HG03045 (cell line): ENCODE data around the gene ATRNL1.

Experiments
- ATAC-seq: cut with Tn5 transposase; IDR thresholded peaks from one replicate; pipeline ENCODE4 v1.9.1; 2021; ENCODE audit warnings: mild to moderate bottlenecking, moderate library complexity; ENCODE audit not compliant: unreplicated experiment

ATRNL1 gene

DNA sequence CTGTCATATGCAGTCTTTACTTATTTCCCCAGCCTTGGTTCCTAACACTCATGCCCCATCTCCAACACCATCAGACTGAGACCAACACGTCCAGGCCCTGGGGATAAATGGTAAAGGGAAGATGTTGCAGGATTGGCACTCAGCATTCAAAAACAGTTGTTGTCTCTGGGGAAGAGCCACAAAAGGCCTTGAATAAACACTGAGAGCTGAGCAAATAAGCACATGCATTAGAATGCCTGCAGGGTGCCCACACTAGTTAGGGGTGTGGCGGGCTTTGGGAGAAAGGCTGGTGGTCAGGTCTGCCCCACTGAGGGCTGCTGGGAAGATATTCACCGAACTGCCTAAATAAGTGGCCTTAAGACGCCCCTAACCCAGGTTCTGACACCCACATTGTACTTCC is 788.9 kb downstream of the ATRNL1 start:
- ATAC-seq = no peak

DNA sequence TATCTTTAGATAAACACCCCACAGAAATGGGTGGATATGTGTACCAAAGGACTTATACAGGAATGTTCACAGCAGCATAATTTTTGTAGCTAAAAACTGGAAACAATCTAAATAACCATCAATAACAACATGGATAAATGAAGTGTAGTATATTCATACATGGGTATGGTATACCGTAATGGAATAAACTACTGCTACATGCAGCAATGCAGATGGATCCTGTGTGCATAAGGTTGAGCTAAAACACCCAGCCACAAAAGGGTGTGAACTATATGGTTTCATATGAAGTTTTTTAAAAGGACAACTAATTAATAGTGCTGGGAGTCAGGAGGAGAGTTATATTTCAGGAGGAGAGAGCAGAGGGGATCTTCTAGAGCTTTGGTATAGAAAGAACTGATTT is 790.2 kb downstream of the ATRNL1 start:
- ATAC-seq = no peak

DNA sequence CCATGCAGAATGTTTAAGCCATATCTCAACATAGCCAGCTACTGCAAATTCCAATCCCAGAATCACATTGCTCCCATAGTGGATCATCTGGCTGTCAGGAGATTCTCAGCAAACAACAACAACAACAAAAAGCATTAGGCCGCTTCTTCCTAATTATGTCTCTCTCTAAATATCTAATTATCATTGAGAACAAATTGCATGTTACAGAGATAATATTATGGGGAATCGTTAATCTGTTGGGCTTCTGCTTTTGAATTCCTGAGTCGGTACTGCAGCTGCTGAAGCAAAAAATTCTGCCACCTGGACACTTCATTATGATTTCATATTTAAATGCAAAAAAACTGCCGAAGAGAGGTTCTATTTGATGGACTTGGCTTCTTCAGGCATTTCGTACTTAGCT is 791.2 kb downstream of the ATRNL1 start:
- no peak for ATAC-seq

DNA sequence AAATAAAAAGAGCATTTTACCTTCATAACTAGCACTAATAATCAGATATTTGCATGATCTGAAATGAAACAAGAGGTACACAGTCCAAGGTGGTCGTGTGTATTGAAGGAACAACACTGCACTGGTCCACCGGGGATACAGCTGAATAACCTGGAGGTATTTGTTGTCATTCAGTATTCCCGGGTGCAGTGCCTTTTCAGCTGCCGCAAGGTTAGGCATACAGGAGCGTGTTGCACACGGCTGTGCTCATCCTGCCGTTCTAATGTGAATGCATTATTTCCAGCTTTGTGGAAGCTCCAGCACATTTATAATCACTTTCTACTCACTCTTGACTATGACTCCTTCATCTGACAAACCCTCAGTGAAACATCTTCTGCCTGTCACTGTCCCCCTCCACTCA is 802.0 kb downstream of the ATRNL1 start:
- ATAC-seq = no peak

DNA sequence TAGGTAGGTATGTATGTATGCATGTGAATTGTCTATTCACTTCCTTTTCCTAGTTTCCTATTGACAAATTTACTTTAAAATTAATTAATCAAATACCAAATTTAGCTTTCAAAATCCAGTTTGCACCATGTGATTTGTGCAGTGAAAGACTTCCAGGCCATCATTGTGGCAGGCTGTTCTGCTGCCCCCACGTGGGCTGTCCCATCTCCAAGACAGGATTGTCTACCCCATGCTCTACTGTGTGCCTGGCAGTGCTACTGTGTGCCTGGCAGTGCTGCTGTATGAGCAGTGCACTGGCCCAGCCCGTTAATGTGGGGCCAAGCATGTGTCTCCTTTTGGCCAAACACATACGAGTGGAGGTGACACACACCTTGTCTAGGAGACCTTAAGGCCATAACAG is 805.1 kb downstream of the ATRNL1 start:
- no peak for ATAC-seq

DNA sequence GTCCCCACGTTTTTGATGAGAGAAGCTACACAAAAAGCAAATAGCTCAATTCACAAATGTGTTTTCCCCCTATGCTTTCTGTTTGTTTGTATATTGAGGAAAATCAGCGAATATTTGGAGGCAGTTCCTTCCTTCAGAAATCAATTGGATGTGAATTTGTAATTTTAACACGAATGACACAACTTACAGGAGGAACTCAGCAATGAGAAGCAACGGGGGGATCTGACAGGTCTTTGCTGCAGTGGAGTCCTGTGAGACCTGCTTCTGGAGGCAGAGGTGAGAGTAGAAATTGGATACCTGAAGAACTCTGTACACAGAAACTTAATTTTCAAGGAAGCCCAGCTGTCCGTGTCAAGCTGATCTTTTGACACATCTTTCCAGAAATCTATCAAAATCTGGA is 809.4 kb downstream of the ATRNL1 start:
- no peak for ATAC-seq

DNA sequence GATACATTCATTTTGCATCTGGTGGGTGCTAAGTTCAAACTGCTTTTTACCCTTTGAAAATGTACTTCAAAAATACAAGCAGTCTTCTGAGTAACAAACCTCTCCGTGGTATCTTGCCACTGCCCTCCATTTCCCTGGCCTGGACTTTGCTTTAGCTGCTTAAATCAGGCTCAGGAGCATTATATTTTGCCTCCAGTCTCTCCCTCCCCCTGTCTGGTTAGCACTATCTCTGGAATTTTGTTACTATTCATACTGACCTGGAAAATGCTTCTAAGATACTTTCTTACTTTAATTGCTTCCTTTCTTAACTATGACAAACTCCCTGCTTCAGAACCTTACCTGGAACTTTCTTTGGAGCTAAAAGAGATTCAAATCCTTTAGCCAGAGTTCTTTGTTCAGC is 810.0 kb downstream of the ATRNL1 start:
- ATAC-seq = no peak

DNA sequence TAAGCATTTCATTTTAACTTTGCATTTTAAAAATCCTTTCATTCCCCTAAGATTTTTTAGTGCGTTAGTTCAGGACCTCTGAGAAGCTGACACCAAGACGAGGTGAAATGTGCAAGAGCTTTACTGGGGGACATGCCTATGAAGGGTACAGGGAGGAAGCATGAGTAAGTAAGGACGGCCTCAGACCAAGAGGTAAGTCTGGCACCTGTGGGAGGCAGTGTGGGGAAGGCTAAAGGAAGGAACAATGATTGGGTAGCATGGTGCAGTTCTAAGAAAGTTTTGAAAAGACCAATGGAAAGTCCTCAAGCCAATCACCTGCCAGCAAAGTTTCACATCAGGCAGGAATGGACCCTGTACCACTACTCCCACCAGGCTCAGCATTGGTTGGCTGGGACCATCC is 810.7 kb downstream of the ATRNL1 start:
- ATAC-seq = no peak

DNA sequence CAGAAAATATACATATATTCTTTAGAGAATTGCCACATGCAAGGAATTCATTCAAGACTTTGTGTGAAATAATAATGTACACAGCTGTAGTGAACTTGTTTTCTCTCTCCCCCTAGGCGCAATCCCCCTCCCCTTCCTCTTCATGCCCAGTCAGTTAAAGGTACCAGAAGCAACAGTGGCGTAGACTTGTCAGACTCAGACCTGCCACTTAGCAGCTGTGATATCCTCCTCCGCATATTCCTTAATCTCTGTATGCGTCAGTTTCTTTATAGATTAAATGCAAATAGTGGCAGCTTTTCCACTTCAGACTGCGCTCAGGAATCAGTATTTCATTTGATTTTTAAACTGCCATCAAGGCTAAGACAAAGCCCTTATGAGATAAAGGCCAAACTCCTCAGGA is 815.9 kb downstream of the ATRNL1 start:
- no peak for ATAC-seq

DNA sequence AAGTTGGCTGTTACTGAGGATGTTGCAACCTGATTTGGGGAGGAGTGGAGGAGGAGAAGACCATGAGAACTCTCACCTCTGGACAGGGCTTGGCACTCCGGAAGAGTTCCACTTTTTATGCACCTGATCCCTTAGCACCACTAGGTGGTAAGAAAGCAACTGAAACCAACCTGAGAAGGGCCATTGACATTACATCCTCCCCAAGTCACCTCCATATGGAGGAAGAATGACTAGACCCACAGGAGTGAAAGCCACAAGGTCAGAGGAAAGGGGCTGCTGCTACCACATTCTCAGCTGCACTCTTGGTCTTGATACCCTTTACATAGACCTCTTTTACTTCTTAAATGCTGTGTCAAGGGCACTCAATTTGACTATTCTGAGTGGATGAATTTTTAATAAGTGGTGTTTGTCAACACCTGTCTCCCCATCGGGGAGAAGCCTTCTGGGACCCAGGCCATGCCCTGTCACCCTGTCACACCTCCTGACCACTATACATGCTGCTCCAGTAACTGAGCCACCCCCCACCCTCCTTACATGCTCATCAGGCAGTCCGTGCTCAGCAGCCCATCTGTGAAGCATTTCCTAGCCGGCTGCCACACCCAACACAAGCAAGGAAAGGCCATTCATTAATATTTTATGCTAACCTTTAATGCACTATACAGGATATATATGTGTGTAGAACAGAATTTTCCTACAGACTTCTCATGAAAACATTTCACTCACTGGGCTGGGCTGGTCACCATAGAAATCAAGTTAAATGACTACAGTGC is 817.0 kb downstream of the ATRNL1 start:
- no peak for ATAC-seq

DNA sequence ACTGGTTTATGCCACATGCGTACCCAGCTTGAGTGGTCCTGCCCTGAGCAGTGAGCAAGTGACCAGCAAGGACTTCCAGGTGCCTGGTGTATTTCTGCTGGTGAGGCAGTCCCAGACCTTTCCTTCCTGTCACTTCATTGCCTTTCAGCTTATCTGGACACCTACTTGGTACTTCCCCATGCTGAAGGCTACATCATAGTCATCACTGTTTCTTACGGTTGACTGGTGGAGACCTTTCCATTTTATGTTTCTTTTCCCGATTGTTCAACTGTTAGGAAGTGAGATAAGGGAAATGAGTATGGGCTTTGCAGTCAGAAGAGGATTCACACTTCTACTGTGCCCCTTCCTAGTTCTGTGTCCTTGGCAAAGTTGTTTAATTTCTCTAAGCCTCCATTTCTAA is 821.3 kb downstream of the ATRNL1 start:
- no peak for ATAC-seq

DNA sequence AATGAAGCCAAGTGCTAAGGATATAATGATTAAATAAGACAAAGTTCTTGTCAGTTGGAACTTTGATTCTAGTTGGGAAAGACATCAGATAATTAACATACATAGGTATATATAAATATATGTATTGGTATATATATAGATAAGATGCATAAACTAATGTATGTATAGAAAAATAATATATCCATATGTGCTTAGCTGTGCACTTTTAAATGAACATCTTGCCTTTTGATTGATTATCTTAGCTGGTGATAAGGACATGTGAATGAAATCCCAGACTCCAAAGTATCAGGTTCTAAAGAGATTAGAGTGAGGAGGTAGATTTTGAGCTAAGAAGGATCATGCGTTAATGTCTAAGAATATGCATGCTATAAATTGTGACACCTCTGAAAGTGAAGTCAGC is 822.3 kb downstream of the ATRNL1 start:
- ATAC-seq = no peak

DNA sequence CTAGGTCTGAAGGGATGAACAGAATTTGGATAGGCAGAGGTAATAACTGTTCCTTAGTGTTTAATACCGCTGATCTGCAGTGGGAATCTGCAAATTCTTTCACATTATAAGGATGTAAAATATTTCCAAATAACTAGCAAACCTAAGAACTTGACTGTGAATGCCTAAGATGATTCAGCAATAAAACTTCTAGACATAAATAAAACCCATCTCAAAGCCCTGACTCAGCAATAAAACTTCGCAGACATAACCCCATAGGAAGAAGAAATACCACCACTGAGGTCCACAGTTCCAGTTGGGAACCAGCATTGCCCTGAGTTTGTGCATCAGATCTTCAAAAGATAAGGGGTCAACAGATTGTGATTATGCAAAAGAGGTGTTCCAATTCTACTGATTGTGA is 825.6 kb downstream of the ATRNL1 start:
- no peak for ATAC-seq

DNA sequence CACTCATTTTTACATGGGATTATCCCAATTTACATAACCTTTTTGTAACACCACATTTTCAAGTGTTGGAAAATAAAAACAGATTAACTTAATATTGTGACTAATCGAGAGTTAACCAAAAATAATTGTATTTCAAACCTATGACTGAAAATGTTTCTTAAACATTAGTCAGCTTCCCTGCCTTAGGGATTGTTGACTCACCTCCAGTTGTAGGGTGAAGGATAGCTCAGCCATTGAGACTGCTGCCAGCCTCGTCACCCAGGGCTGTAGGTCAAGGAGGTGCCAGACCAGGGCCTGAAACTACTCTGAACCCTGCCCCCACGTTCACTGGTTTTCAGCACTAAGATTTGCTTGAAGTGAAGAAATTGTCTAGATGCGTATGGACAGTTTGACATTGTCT is 828.6 kb downstream of the ATRNL1 start:
- no peak for ATAC-seq

DNA sequence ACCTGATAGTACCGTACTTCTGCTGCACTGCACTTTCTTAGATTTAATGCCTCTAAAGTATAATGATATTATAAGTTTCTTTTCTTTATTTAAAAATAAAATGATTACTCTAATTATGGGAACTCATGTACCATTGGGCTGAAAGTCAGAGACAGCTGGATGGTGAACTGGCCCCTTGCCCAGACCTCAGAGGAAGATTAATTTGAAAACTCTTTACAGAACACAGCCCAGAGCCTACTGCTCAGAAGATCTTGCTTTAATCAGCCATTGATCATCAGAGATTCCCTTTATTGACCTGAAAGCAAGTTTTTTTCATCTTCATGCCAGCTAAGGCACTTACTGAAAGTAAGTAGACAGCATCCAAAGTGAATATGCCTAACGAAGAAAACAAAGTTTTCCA is 838.1 kb downstream of the ATRNL1 start:
- no peak for ATAC-seq

DNA sequence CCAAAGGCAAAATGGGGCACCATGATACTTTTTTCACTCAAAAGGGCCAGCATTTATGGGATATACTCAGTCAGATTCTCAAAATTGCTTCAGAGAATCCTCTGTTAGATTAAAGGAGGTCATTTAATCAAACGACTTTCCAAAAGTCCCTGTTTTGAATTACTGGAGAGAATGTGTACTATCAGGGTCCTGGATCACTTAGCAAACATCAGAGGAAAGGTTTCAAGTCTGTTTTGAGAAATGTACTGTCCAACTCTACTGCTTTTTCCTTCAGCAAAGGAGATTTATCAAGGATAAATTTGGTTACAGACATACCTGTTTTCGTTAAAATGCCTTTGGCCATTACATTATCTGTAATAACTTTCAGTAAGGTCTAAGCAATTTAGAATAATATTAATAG is 838.9 kb downstream of the ATRNL1 start:
- no peak for ATAC-seq

DNA sequence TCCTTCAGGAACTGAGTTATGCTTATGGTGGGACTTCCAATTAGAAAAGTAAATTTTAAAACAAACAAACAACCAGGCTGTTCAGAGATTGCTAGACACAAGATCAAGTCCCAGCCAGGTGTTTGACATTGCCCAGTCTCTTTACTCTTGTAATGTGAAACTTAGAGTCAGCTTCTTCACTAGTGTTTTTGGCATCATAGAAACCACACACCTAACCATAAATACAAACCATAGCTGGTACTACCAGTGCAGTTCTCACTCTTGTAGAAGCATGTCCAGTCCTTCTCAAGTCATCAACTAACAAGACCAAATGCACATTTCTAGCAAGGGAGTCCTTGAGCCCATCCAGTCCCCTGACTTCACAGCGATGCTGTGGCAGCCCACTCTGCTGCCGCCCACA is 839.9 kb downstream of the ATRNL1 start:
- no peak for ATAC-seq

DNA sequence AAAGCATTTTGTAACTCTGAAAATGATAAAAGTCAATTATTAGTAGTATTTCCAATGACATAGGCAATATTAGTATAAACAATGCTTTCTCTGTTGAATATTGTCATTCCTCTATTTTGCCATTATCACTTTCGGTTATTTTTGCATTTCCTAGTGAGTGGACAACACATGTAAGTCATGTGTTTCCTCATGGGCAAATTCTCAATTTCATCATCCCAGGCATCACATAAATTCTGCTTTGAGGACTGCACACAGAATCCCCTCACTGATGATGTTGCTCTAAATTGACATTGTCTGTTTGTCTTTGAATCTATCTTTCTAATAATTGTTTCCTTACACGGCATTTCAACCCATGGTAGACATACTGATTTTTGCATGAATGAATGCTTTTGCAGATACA is 842.6 kb downstream of the ATRNL1 start:
- ATAC-seq = no peak

DNA sequence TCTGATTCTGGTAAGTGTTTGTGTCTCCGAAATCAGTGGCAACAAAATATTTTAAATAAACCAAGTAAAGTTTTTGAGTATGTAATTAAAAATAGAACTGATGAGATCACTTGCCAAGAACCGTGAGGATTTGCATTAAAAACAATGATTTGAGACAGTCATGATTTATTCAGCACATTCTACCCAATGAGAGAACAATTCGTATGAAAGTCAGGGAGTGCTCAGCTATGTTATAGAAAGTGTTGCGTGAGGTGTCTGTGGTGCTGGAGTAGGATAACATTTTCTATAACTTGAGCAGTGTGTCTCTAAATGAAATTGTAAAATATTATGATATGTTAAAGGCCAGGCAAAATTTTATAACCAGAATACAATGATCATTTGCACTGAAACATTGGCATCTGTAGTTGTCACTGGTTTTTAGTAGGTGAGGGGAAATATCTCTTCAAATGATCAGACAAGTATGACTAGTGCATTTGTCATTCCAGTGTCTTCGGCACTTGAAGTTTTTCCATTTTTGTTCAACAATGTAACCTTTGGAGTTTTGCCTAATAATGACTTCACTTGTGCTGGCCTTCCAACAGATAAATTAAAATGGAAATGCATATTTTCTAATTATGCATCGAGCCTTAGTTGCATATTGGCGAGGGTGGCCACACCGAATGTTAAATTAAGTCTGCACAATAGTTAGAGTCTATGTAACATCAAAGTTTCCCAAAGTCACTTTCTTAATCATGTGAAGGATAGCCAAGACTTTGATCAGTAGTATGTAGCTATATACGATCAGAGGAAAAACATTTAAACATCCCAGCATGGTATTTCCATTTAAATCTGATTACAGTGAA is 844.0 kb downstream of the ATRNL1 start:
- no peak for ATAC-seq

DNA sequence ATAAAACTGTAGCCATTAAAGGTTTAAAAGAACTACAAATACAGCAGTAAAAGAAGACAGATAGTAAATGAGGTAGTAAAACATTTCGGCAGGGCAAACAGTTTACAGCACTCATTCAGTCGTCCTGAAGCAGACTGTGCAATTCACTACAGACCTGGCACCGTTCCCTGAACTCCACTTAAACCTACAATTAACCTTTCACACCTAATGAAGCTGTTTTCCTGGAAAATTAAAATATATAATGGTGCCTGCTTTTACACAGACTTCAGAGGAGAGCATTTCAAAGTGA is 844.5 kb downstream of the ATRNL1 start:
- no peak for ATAC-seq

DNA sequence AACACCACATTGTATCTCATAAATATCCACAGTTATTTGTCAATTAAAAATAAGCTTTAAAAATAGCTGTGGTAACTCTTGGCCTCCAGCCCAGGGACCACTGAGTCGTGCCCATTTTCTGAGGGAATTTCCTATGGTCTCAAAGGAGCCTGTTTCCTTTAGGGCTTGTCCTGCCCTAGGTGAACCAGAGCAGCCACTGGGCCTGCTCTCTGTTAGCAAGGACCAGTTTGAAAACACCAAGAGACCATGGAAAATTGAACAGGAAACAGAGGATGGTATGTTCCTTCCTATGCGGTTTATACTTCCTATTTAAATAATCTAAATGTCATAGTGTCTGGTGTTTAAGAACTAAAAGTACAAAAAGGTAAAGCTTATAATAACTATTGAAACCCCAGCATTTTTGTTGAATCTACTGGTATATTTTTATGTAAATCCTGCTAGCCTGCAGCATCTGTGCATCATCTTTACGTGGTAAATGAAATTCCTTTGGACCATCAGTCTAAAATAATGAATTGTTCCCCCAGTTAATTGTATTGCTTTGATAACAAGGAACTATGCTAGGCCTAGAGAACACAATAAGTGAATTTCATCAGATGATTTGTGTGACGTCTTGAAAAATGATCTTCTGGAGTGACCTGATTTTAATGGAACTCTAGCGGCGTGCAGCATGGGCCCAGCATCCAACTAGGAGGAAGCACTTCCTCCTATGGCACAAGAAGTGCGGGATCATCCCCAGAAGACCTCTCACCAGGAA is 846.1 kb downstream of the ATRNL1 start:
- no peak for ATAC-seq

DNA sequence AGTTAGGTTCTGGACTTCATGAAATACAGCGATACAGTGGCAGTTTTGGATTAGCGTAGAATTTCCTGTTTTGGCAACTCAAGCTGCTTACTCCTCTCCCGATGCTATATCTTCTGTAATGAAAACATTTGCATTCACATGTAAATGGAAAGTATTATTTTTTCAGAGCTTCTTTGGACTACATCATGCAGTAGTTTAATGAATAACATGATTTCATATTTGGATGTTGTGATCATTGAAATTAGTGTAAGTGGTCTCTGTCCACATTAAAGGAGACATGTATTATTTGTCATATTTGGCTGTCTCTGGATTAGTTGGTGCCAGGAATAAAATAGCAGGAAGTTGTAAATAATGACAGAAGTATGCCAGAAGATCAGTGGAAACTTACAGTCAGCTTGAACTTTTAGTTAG is 848.2 kb downstream of the ATRNL1 start:
- no peak for ATAC-seq
